Subcutaneous adipose tissue (tissue), 4 donors: ENCODE data around the gene CALN1. TPM values are rescaled to one million over a fixed set of nuclear protein-coding genes. Genes with fewer than 3 reads are reported as not detected.

Experiments used
- CTCF ChIP-seq: fragments of 450-650 bp; IDR thresholded peaks from one replicate; pipeline ENCODE4 v1.5.1; 2016; ENCODE audit warnings: low read depth, mild to moderate bottlenecking, control low read depth, antibody characterized with exemption, moderate library complexity
- total RNA-seq, 4 donors: library from RNA; depleted of rRNA; stranded (reverse); fragments of >200 nt; gene quantifications; one replicate each; pipeline ENCODE4 v1.1.0, GENCODE V29; 2016

Gene CALN1
- total RNA-seq, 4 donors from 2014 or later = 0.19 to 0.68 (median 0.22) TPM; not detected in 1

- TF ChIP-seq CTCF = no peak
Observed at GRCh38 chr7:72267291-72267800, 144.8 kb downstream of the CALN1 start.

- no peak for TF ChIP-seq CTCF
Observed at GRCh38 chr7:72266771-72267170, 145.4 kb downstream of the CALN1 start.

GRCh38 chr7:72265071-72265904 is 146.8 kb downstream of the CALN1 start:
- no peak for TF ChIP-seq CTCF

GRCh38 chr7:72260406-72260805 is 151.7 kb downstream of the CALN1 start:
- no peak for TF ChIP-seq CTCF

- TF ChIP-seq CTCF = no peak
Observed at GRCh38 chr7:72258074-72258473, 154.1 kb downstream of the CALN1 start.

- TF ChIP-seq CTCF = no peak
Observed at GRCh38 chr7:72254455-72254854, 157.7 kb downstream of the CALN1 start.

- no peak for TF ChIP-seq CTCF
Observed at GRCh38 chr7:72249106-72249505, 163.0 kb downstream of the CALN1 start.
